ENCODE measurements around the gene RIMS1.

RIMS1 gene

GRCh38 chr6:72282201-72282600, 395.9 kb downstream of the RIMS1 start:
- H3K27me3 ChIP-seq (ENCODE audit: insufficient read depth, poor library complexity, severe bottlenecking): no peaks in the 10 kb centered on the region
- no peak for TF ChIP-seq CTCF (IDR thresholded peaks at IDR 0.05; ENCODE audit: insufficient read depth, low read length)
- H3K27ac ChIP-seq (replicated peaks): no peak overlapping the region
- no peak overlapping the region for H3K4me3 ChIP-seq (replicated peaks; ENCODE audit: insufficient read depth, low read length)
- no peak for DNase-seq (ENCODE audit: low read depth in 1 of 2, low spot score in 1 of 2)

GRCh38 chr6:72283571-72283970, 397.2 kb downstream of the RIMS1 start:
- H3K27ac ChIP-seq (replicated peaks): no peak overlapping the region
- DNase-seq (ENCODE audit: low read depth in 1 of 2, low spot score in 1 of 2): no peak
- TF ChIP-seq CTCF (IDR thresholded peaks at IDR 0.05; ENCODE audit: insufficient read depth, low read length) (no peak), SPI1 (IDR thresholded peaks at IDR 0.05; ENCODE audit: borderline replicate concordance, low read depth) (no peak), GABPA (IDR thresholded peaks at IDR 0.05; ENCODE audit: low read depth) (no peak)
- no peaks in the 10 kb centered on the region for H3K27me3 ChIP-seq (ENCODE audit: insufficient read depth, poor library complexity, severe bottlenecking)
- H3K4me3 ChIP-seq (replicated peaks; ENCODE audit: insufficient read depth, low read length): no peak overlapping the region

- H3K27me3 ChIP-seq (ENCODE audit: insufficient read depth, poor library complexity, severe bottlenecking): no peaks in the 10 kb centered on the region
- no peak for DNase-seq (ENCODE audit: low read depth in 1 of 2, low spot score in 1 of 2)
- no peak overlapping the region for H3K4me3 ChIP-seq (replicated peaks; ENCODE audit: insufficient read depth, low read length)
- no peak overlapping the region for H3K27ac ChIP-seq (replicated peaks)
- no peak for TF ChIP-seq CTCF (IDR thresholded peaks at IDR 0.05; ENCODE audit: insufficient read depth, low read length)
- TF ChIP-seq SPI1 (IDR thresholded peaks at IDR 0.05; ENCODE audit: borderline replicate concordance, low read depth): no peak
- TF ChIP-seq REST (IDR thresholded peaks at IDR 0.05; ENCODE audit: insufficient replicate concordance, low read depth): no peak
- no peak for TF ChIP-seq POLR2AphosphoS5 (IDR thresholded peaks at IDR 0.05; ENCODE audit: low read depth)
- TF ChIP-seq GABPA (IDR thresholded peaks at IDR 0.05; ENCODE audit: low read depth): no peak
Measured at GRCh38 chr6:72286911-72287311, 400.6 kb downstream of the RIMS1 start.

GRCh38 chr6:72287801-72288200, 401.5 kb downstream of the RIMS1 start:
- no peaks in the 10 kb centered on the region for H3K27me3 ChIP-seq (ENCODE audit: insufficient read depth, poor library complexity, severe bottlenecking)
- TF ChIP-seq CTCF (IDR thresholded peaks at IDR 0.05; ENCODE audit: insufficient read depth, low read length) (no peak), SPI1 (IDR thresholded peaks at IDR 0.05; ENCODE audit: borderline replicate concordance, low read depth) (no peak), REST (IDR thresholded peaks at IDR 0.05; ENCODE audit: insufficient replicate concordance, low read depth) (no peak), GABPA (IDR thresholded peaks at IDR 0.05; ENCODE audit: low read depth) (no peak), POLR2AphosphoS5 (IDR thresholded peaks at IDR 0.05; ENCODE audit: low read depth) (no peak)
- no peak for DNase-seq (ENCODE audit: low read depth in 1 of 2, low spot score in 1 of 2)
- H3K27ac ChIP-seq (replicated peaks): no peak overlapping the region
- no peak overlapping the region for H3K4me3 ChIP-seq (replicated peaks; ENCODE audit: insufficient read depth, low read length)
